ENCODE results near the gene PCDHA13. TPM values are rescaled to one million over a fixed set of nuclear protein-coding genes. Genes with fewer than 3 reads are reported as not detected.
A peak's percentile ranks its signal among the peaks of the same experiment; 100 is the strongest.
"Not testable (repeated sequence)": the region's sequence is repeated elsewhere in the genome, so short reads cannot be mapped to it uniquely, and the experiment has no call there.

The PCDHA13 gene
- total RNA-seq, 2 donors from 2014 or later, result not detected

GRCh38 chr5:140857177-140857986 is 24.5 kb upstream of the PCDHA13 start:
- ATAC-seq, result no peak
- Mint-ChIP-seq H3K27ac (no peak overlapping the region), H3K36me3 (peaks cover 33 to 38% of the 10 kb centered on the region in 2 donors), H3K9me3 (peaks cover 11 to 25% of the 10 kb centered on the region in 2 donors)
- no peak for DNase-seq (ENCODE audit: low spot score in 2 of 2)

DNA sequence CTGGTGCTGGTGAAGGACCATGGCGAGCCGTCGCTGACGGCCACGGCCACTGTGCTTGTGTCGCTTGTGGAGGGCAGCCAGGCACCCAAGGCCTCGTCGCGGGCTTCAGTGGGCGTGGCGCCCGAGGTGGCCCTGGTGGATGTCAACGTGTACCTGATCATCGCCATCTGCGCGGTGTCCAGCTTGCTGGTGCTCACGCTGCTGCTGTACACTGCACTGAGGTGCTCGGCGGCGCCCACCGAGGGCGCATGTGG is 24.0 kb upstream of the PCDHA13 start:
- Mint-ChIP-seq H3K9me3 (peaks cover 11 to 30% of the 10 kb centered on the region in 2 donors), H3K36me3 (peaks cover 36 to 43% of the 10 kb centered on the region in 2 donors), H3K27ac (no peak overlapping the region)
- DNase-seq (ENCODE audit: low spot score in 2 of 2) (no peak), ATAC-seq (no peak)

DNA sequence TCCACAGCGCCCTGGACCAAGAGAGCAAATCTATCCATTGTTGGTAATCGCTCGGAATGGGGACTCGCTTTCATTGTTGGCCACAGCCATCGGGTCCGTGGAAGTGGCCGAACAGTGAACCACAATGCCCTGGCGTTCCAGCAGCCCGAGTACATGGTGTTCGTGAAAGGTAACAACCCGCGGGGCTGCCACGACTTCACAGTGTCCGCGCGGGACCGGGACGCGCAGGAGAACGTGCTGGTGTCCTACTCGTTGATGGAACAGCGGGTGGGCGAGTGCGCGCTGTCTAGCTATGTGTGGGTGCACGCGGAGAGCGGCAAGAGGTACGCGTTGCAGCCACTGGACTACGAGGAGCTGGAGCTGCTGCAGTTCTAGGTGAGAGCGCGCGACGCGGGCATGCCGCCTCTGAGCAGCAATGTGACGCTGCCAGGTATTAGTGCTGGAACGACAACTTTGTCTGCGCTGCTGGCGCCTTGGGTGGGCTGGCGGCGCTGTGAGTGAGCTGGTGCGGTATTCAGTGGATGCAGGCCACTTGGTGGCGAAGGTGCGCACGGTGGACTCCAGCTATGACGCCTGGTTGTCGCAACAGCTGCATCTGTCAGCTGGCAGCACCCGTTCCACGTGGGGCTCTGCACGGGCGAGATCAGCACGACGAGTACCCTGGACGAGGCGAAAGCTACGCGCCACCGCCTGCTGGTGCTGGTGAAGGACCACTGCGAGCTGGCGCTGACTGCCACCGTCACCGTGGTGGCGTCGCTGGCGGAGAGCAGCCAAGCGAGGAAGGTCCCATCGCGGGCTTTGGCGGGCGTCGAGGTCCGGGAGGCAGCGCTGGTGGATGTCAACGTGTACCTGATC is 19.3 kb upstream of the PCDHA13 start:
- ATAC-seq (no peak), DNase-seq (ENCODE audit: low spot score in 2 of 2) (no peak)
- Mint-ChIP-seq H3K36me3 (peaks cover 22 to 24% of the 10 kb centered on the region in 2 donors), H3K27ac (no peak overlapping the region), H3K9me3 (peaks cover 3 to 11% of the 10 kb centered on the region in 2 donors)

DNA sequence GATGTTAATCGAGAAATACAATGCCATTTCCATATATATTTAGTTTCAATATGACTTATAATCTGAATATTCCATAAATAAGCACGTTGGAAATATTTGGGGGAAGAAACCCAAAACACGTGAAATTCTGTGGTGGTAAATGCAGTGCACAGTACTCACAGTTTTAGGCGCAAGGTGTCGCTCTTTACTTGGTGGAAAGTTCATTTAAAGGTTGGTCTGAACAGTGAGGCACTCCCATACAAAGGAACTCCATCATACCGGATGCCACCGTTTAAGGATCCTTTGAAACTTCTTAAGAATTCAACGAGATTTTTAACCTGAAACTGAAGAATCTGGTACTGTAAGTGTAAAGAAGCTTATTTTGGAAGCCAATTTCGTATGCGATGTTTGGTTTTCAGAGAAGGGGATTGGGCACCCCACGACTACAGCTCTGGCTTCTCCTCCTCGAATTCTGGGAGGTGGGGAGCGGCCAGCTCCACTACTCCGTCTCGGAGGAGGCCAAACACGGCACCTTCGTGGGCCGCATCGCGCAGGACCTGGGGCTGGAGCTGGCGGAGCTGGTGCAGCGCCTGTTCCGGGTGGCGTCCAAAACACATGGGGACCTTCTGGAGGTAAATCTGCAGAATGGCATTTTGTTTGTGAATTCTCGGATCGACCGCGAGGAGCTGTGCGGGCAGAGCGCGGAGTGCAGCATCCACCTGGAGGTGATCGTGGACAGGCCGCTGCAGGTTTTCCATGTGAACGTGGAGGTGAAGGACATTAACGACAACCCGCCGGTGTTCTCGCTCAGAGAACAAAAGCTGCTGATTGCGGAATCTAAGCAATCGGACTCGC is 13.0 kb upstream of the PCDHA13 start, which contains the start of gene PCDHA11:
PCDHA11 (plus strand) TSS at position 237 of the 834 bp plus-strand sequence; CDS start at position 384, 147 bp downstream.
- no peak within 1 kb of the TSS for H3K27ac Mint-ChIP-seq
- H3K9me3 Mint-ChIP-seq, result peaks cover 10 to 16% of the 10 kb centered on the region in 2 donors
- ATAC-seq, result no peak
- no peak for DNase-seq (ENCODE audit: low spot score in 2 of 2)
- peaks cover 12 to 28% of the 10 kb centered on the region in 2 donors for H3K36me3 Mint-ChIP-seq

- Mint-ChIP-seq H3K27ac (no peak overlapping the region), H3K9me3 (peaks cover 12 to 20% of the 10 kb centered on the region in 2 donors), H3K36me3 (peaks cover 16 to 26% of the 10 kb centered on the region in 2 donors)
- no peak for ATAC-seq
- DNase-seq (ENCODE audit: low spot score in 2 of 2), result no peak
These were observed 12.4 kb upstream of the PCDHA13 start for GRCh38 chr5:140869555-140869886.

DNA sequence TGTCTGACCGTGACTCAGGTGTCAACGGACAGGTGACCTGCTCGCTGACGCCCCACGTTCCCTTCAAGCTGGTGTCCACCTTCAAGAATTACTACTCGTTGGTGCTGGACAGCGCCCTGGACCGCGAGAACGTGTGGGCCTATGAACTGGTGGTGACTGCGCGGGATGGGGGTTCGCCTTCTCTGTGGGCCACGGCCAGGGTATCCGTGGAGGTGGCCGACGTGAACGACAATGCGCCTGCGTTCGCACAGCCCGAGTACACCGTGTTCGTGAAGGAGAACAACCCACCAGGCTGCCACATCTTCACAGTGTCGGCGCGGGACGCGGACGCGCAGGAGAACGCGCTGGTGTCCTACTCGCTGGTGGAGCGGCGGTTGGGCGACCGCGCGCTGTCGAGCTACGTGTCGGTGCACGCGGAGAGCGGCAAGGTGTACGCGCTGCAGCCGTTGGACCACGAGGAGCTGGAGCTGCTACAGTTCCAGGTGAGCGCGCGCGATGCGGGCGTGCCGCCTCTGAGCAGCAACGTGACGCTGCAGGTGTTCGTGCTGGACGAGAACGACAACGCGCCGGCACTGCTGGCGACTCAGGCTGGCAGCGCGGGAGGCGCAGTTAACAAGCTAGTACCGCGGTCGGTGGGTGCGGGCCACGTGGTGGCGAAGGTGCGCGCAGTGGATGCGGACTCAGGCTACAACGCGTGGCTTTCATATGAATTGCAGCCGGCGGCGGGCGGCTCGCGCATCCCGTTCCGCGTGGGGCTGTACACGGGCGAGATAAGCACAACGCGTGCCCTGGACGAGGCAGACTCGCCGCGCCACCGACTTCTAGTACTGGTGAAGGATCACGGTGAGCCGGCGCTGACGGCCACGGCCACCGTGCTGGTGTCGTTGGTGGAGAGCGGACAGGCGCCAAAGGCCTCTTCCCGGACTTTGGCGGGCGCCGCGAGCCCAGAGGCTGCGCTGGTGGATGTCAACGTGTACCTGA is 11.4 kb upstream of the PCDHA13 start:
- peaks cover 18 to 29% of the 10 kb centered on the region in 2 donors for H3K36me3 Mint-ChIP-seq
- ATAC-seq (no peak), DNase-seq (ENCODE audit: low spot score in 2 of 2) (no peak)
- peaks cover 11 to 20% of the 10 kb centered on the region in 2 donors for H3K9me3 Mint-ChIP-seq
- no peak overlapping the region for H3K27ac Mint-ChIP-seq

DNA sequence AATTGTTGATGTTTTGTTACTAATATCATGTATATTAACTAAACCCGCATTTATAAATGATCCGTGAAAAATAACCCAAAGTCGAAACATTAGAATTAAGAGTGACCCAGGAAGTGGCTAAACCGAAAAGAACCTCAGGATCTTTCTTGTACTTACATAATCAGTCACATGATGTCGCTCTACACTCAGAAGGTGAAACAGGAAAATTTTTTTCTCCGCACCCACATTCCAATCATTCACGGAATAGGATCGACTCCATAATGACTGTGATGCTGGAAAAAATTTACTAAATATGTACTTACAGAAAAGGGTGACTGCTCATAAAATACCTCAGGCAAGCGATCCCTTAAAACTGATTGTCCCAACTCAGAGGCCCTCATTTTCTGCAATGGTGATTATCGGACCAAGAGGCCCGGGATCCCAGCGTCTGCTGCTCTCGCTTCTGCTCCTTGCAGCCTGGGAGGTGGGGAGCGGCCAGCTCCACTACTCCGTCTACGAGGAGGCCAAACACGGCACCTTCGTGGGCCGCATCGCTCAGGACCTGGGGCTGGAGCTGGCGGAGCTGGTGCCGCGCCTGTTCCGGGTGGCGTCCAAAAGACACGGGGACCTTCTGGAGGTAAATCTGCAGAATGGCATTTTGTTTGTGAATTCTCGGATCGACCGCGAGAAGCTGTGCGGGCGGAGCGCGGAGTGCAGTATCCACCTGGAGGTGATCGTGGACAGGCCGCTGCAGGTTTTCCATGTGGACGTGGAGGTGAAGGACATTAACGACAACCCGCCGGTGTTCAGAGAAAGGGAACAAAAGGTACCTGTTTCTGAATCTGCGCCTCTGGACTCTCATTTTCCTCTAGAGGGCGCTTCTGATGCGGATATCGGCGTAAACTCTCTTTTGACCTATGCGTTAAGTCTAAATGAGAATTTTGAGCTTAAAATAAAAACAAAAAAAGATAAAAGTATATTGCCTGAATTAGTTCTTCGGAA is 6.5 kb upstream of the PCDHA13 start, which contains the start of gene PCDHA12:
PCDHA12 (plus strand) TSS at position 224 of the 981 bp plus-strand sequence; CDS start at position 389, 165 bp downstream.
- H3K9me3 Mint-ChIP-seq, result peaks cover 12 to 28% of the 10 kb centered on the region in 2 donors
- ATAC-seq (no peak), DNase-seq (ENCODE audit: low spot score in 2 of 2) (no peak)
- H3K27ac Mint-ChIP-seq, result peak within 1 kb of the TSS in 1 of 2 donors; percentile 61
- peaks cover 6 to 28% of the 10 kb centered on the region in 2 donors for H3K36me3 Mint-ChIP-seq

- ATAC-seq; DNase-seq (ENCODE audit: low spot score in 2 of 2): not testable (repeated sequence)
These were observed 5.2 kb upstream of the PCDHA13 start for GRCh38 chr5:140876541-140877261.

DNA sequence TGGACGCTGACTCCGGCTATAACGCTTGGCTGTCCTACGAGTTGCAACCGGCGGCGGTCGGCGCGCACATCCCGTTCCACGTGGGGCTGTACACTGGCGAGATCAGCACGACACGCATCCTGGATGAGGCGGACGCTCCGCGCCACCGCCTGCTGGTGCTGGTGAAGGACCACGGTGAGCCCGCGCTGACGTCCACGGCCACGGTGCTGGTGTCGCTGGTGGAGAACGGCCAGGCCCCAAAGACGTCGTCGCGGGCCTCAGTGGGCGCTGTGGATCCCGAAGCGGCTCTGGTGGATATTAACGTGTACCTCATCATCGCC is 4.7 kb upstream of the PCDHA13 start:
- peaks cover 14 to 32% of the 10 kb centered on the region in 2 donors for H3K36me3 Mint-ChIP-seq
- ATAC-seq (no peak), DNase-seq (ENCODE audit: low spot score in 2 of 2) (no peak)
- no peak overlapping the region for H3K27ac Mint-ChIP-seq
- H3K9me3 Mint-ChIP-seq, result peaks cover 25 to 33% of the 10 kb centered on the region in 2 donors

More at GRCh38 chr5:140876541-140877261, 5.2 kb upstream of the PCDHA13 start:
- Mint-ChIP-seq H3K36me3 (peaks cover 9 to 27% of the 10 kb centered on the region in 2 donors), H3K27ac (peak overlapping the region in 1 of 2 donors; percentile 61), H3K9me3 (peaks cover 22 to 33% of the 10 kb centered on the region in 2 donors)

- Mint-ChIP-seq H3K27ac (no peak overlapping the region), H3K36me3 (peaks cover 16 to 27% of the 10 kb centered on the region in 2 donors), H3K9me3 (peaks cover 24 to 36% of the 10 kb centered on the region in 2 donors)
- ATAC-seq, result no peak
- no peak for DNase-seq (ENCODE audit: low spot score in 2 of 2)
These were observed 621 bp downstream of the PCDHA13 start for GRCh38 chr5:140882591-140882899.

- no peak for ATAC-seq
- DNase-seq (ENCODE audit: low spot score in 2 of 2), result no peak
These were observed 1.4 kb downstream of the PCDHA13 start for GRCh38 chr5:140883373-140883772.

DNA sequence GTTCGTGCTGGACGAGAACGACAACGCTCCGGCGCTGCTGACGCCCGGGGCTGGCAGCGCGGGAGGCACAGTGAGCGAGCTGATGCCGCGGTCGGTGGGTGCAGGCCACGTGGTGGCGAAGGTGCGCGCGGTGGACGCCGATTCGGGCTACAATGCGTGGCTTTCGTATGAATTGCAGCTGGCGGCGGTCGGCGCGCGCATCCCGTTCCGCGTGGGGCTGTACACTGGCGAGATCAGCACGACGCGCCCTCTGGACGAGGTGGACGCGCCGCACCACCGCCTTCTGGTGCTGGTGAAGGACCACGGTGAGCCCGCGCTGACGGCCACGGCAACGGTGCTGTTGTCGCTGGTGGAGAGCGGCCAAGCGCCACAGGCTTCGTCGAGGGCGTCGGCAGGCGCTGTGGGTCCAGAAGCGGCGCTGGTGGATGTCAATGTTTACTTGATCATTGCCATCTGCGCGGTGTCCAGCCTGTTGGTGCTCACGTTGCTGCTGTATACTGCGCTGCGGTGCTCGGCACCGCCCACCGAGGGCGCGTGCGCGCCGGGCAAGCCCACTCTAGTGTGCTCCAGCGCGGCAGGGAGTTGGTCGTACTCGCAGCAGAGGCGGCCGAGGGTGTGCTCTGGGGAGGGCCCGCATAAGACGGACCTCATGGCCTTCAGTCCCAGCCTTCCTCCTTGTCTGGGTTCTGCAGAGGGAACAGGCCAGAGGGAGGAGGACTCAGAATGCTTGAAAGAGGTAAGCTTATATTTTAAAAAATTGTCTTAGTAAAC is 2.2 kb downstream of the PCDHA13 start:
- peaks cover 22 to 32% of the 10 kb centered on the region in 2 donors for H3K9me3 Mint-ChIP-seq
- peaks cover 16 to 27% of the 10 kb centered on the region in 2 donors for H3K36me3 Mint-ChIP-seq
- DNase-seq (ENCODE audit: low spot score in 2 of 2), result no peak
- no peak overlapping the region for H3K27ac Mint-ChIP-seq
- ATAC-seq, result no peak

More at GRCh38 chr5:140883373-140883772, 1.4 kb downstream of the PCDHA13 start:
- H3K36me3 Mint-ChIP-seq, result peaks cover 16 to 27% of the 10 kb centered on the region in 2 donors
- H3K9me3 Mint-ChIP-seq, result peaks cover 24 to 36% of the 10 kb centered on the region in 2 donors
- no peak overlapping the region for H3K27ac Mint-ChIP-seq

DNA sequence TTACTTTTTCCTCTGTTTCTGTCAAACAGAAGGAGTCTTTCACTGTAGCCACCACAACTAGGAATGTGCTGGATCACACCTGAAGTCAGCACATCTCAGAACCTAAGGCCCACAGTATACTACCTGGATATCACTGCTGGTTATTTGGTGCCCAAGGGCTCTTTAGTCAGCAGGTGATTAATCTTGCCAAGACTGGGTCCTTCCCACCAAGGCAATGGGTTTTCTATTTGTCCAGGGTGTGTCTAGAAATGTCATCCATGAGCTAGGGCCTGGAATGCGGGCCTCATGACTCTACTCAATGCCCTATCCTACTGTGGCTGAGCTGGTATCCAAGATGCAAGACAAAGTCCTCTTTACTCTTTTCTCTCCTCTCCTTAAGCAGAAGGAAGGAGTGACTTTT is 34.4 kb downstream of the PCDHA13 start:
- no peak for ATAC-seq
- H3K27ac Mint-ChIP-seq, result no peak overlapping the region
- peaks cover 15 to 22% of the 10 kb centered on the region in 2 donors for H3K9me3 Mint-ChIP-seq
- no peak for DNase-seq (ENCODE audit: low spot score in 2 of 2)
- H3K36me3 Mint-ChIP-seq, result peaks cover 0 to 13% of the 10 kb centered on the region in 2 donors
